Tibial nerve (tissue), 4 donors: ENCODE measurements around the gene PIGS.

Experiments used
- EP300 ChIP-seq, 2 donors: sonication (generic); formaldehyde crosslinking; IDR thresholded peaks; one replicate each; pipeline ENCODE4 v1.6.1; 2017; ENCODE audit warnings: antibody characterized with exemption in 2 of 2, mild to moderate bottlenecking in 1 of 2
- POLR2A ChIP-seq, 2 donors: fragments of 450-650 bp; IDR thresholded peaks; one replicate each; pipeline ENCODE4 v1.6.1; 2017; ENCODE audit warnings: antibody characterized with exemption in 2 of 2, mild to moderate bottlenecking in 2 of 2, moderate library complexity in 2 of 2
- TF ChIP-seq, protein P1 (sequence below), 5 experiments: fragments of 200-600 bp in 3 of 5; fragments of 450-650 bp in 2 of 5; sonication (generic) in 3 of 5; IDR thresholded peaks; one replicate each; pipeline ENCODE4 v1.5.1; 2016 to 2019; ENCODE audit warnings: antibody characterized with exemption in 5 of 5, mild to moderate bottlenecking in 3 of 5, moderate library complexity in 2 of 5

DNA sequence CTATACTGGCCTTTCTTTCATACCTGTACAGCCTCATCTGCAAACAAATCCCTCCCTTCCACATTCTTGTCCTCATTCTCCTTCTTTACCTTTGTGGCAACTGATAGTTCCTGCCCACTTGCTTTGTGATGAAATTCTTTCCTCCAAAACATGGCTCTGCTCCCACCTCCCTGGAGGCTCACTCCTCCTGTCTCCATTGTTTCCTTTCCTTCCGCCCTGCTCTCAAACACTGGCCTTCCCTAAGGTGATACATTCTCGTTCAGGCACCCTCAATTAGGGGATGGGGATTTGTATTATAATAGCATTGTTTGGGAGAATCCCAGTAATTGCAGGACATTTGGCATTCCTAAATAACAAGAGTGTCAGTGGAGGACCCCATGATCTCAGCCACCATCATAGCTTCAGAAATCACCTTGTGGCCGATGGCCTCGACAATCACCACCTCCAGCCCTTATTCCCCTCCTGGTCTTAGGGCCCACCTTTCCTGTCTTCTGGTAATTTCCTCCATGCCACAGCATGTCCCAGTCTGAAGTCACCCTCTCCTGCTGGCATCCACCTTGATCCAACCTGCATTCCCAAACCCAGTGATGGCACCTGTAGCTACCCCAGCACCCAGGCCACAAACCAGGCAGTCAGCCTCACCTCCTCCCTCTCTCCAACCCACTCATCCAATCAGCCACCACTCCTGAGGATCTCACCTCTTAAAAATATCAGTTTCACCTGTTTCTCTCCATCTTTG is 26.8 kb downstream of the PIGS start:
- TF ChIP-seq, protein P1, sequence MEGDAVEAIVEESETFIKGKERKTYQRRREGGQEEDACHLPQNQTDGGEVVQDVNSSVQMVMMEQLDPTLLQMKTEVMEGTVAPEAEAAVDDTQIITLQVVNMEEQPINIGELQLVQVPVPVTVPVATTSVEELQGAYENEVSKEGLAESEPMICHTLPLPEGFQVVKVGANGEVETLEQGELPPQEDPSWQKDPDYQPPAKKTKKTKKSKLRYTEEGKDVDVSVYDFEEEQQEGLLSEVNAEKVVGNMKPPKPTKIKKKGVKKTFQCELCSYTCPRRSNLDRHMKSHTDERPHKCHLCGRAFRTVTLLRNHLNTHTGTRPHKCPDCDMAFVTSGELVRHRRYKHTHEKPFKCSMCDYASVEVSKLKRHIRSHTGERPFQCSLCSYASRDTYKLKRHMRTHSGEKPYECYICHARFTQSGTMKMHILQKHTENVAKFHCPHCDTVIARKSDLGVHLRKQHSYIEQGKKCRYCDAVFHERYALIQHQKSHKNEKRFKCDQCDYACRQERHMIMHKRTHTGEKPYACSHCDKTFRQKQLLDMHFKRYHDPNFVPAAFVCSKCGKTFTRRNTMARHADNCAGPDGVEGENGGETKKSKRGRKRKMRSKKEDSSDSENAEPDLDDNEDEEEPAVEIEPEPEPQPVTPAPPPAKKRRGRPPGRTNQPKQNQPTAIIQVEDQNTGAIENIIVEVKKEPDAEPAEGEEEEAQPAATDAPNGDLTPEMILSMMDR (IDR thresholded peaks at IDR 0.05): no peak
- TF ChIP-seq POLR2A (IDR thresholded peaks at IDR 0.05): no peak
- no peak for TF ChIP-seq EP300 (IDR thresholded peaks at IDR 0.05)
